GM23248 (cell line): ENCODE data around the gene TMEM95. TPM values are rescaled to one million over a fixed set of nuclear protein-coding genes. Genes with fewer than 3 reads are reported as not detected.
A peak's percentile ranks its signal among the peaks of the same experiment; 100 is the strongest.

Source experiments
- DNase-seq: peaks from one replicate; pipeline ENCODE4 v3.0.0-alpha.2; 2015
- H2AFZ ChIP-seq: fragments of 200-600 bp; sonication (generic); 2 replicates; pipeline ENCODE4 v1.6.1; 2016; ENCODE audit warnings: antibody characterized with exemption
- H3F3A ChIP-seq: fragments of 200-600 bp; sonication (generic); 2 replicates; pipeline ENCODE4 v1.6.1; 2016; ENCODE audit warnings: mild to moderate bottlenecking, antibody characterized with exemption, mixed run types; ENCODE audit not compliant: insufficient read depth
- H3K27ac ChIP-seq: fragments of 200-600 bp; sonication (generic); 2 replicates; pipeline ENCODE4 v1.5.1; 2016; ENCODE audit warnings: mild to moderate bottlenecking
- H3K27me3 ChIP-seq: fragments of 200-600 bp; sonication (generic); replicated peaks from 2 replicates; pipeline ENCODE4 v1.6.1; 2016; ENCODE audit warnings: mild to moderate bottlenecking; ENCODE audit not compliant: insufficient read depth
- H3K36me3 ChIP-seq: fragments of 200-600 bp; sonication (generic); 2 replicates; pipeline ENCODE4 v1.6.1; 2016; ENCODE audit warnings: low read depth, mild to moderate bottlenecking
- H3K4me1 ChIP-seq: fragments of 200-600 bp; sonication (generic); 2 replicates; pipeline ENCODE4 v1.6.1; 2016; ENCODE audit warnings: mild to moderate bottlenecking; ENCODE audit not compliant: insufficient read depth
- H3K4me2 ChIP-seq: fragments of 200-600 bp; sonication (generic); one replicate; pipeline ENCODE4 v1.6.1; 2016; ENCODE audit warnings: mild to moderate bottlenecking; ENCODE audit not compliant: unreplicated experiment
- H3K4me3 ChIP-seq: fragments of 200-600 bp; sonication (generic); 2 replicates; pipeline ENCODE4 v1.5.1; 2016; ENCODE audit warnings: mild to moderate bottlenecking
- H3K79me2 ChIP-seq: fragments of 200-600 bp; sonication (generic); 2 replicates; pipeline ENCODE4 v1.6.1; 2016; ENCODE audit warnings: mild to moderate bottlenecking; ENCODE audit not compliant: insufficient read depth
- H3K9ac ChIP-seq: fragments of 200-600 bp; sonication (generic); 2 replicates; pipeline ENCODE4 v1.6.1; 2016; ENCODE audit warnings: mild to moderate bottlenecking
- H3K9me2 ChIP-seq: fragments of 200-600 bp; sonication (generic); 2 replicates; pipeline ENCODE4 v1.6.1; 2016; ENCODE audit warnings: mixed run types, mild to moderate bottlenecking, moderate library complexity; ENCODE audit not compliant: insufficient read depth
- H3K9me3 ChIP-seq: fragments of 200-600 bp; sonication (generic); one replicate; pipeline ENCODE4 v1.6.1; 2017; ENCODE audit warnings: low read depth
- H4K20me1 ChIP-seq: fragments of 200-600 bp; sonication (generic); 2 replicates; pipeline ENCODE4 v1.6.0; 2016; ENCODE audit not compliant: insufficient read depth
- EZH2 ChIP-seq: fragments of 200-600 bp; sonication (generic); IDR thresholded peaks from 2 replicates; pipeline ENCODE4 v1.6.1; 2018; ENCODE audit warnings: antibody characterized with exemption, mild to moderate bottlenecking; ENCODE audit not compliant: insufficient read depth, poor library complexity, severe bottlenecking
- EZH2phosphoT487 ChIP-seq: fragments of 200-600 bp; sonication (generic); IDR thresholded peaks from 2 replicates; pipeline ENCODE4 v1.6.1; 2018; ENCODE audit warnings: antibody characterized with exemption, moderate library complexity, mild to moderate bottlenecking, low read depth; ENCODE audit not compliant: insufficient read depth
- WGBS, 2 experiments: methylation state at CpG; one replicate each; pipeline ENCODE4 v1.1.6; 2015 to 2017; ENCODE audit warnings: low lambda C conversion rate in 2 of 2, low coverage in 1 of 2; ENCODE audit errors: missing lambda C conversion rate in 2 of 2; 5-methylcytosine and 5-hydroxymethylcytosine counted together
- in situ Hi-C: fragments of 300-500 bp; cut with MboI; formaldehyde crosslinking; loops from 2 replicates; pipeline ENCODE4 v1.15.0; 2020
- polyA plus RNA-seq: library from polyadenylated mRNA; unstranded; fragments of >200 nt; fragmentation: Nextera tagmentation; extraction: Ambion mirVana; gene quantifications from 2 replicates; pipeline ENCODE4 v1.2.1, GENCODE V29; 2016
- total RNA-seq: library from RNA; depleted of rRNA; stranded (reverse); fragments of >200 nt; shearing (Covaris generic); gene quantifications from 2 replicates; pipeline ENCODE4 v1.2.3, GENCODE V29; 2014

Gene TMEM95
- total and polyA plus RNA-seq, 2 experiments from 2014 or later, result not detected

DNA sequence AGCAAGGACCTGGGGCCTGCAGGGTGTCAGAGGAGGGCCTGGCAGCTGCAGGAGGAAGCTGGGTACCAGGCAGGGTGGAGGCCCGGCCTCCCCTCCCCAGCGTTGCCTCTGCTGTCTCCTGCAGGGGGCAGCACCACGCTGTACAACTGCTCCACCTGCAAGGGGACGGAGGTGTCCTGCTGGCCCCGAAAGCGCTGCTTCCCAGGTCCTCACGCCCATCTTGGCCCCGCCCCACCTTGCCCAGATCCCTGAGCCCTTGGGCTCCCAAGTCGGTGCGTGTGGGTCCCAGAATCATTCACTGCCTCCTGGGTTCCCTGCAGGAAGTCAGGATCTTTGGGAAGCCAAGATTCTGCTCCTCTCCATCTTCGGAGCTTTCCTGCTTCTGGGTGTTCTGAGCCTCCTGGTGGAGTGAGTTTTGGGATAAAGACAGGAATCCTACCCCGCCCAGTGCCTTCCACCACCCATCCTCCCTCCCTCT lies 1.2 kb downstream of the TMEM95 start:
- no peak overlapping the region for H3K9ac ChIP-seq
- 8 to 10% methylated on average over 12 of the region's 12 CpGs for WGBS, 2 experiments

DNA sequence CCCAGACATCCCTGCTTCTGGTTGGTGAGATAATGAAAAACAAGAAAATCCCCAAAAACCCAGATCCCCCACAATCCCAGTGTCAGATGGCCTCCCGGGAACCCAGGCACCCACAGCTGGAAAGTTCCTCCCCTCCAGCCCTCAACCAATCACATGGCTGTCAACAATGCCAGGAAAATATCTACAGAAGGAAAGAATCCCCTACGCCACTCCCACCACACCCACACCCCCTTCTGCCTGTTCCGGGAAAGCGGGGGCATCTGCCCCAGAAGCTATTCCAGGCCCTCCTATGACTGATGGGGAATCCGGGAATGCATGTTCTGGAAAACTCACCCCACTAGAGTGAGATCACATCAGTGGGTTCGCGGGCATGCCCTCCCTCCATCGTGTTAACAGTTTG lies 1.8 kb downstream of the TMEM95 start:
- DNase-seq, result peak; percentile 18
- H3K27ac ChIP-seq, result no peak overlapping the region
- H3K36me3 ChIP-seq, result no peaks in the 10 kb centered on the region
- H2AFZ ChIP-seq, result peak overlapping the region; percentile 27; the same call in 1 of the 2 replicates
- H3K79me2 ChIP-seq, result peaks cover 30% of the 10 kb centered on the region
- H3K4me3 ChIP-seq, result no peak overlapping the region
- TF ChIP-seq EZH2phosphoT487 (no peak), EZH2 (no peak)
- no peak overlapping the region for H3K4me2 ChIP-seq
- H3F3A ChIP-seq, result peaks cover 17% of the 10 kb centered on the region
- no peaks in the 10 kb centered on the region for H3K9me2 ChIP-seq
- no peaks in the 10 kb centered on the region for H3K27me3 ChIP-seq
- 20 to 21% methylated on average over 8 of the region's 8 CpGs for WGBS, 2 experiments
- no peak overlapping the region for H3K9ac ChIP-seq
- in situ Hi-C loops, result no loop called here
- peaks cover 19% of the 10 kb centered on the region for H3K4me1 ChIP-seq
- no peaks in the 10 kb centered on the region for H4K20me1 ChIP-seq
- no peaks in the 10 kb centered on the region for H3K9me3 ChIP-seq

More for the DNA sequence above, 1.2 kb downstream of the TMEM95 start:
- no peak overlapping the region for H3K27ac ChIP-seq
- no peaks in the 10 kb centered on the region for H4K20me1 ChIP-seq
- no peaks in the 10 kb centered on the region for H3K9me2 ChIP-seq
- TF ChIP-seq EZH2 (no peak), EZH2phosphoT487 (no peak)
- no peaks in the 10 kb centered on the region for H3K36me3 ChIP-seq
- peaks cover 32% of the 10 kb centered on the region for H3K79me2 ChIP-seq
- peaks cover 19% of the 10 kb centered on the region for H3K4me1 ChIP-seq
- H3K4me2 ChIP-seq, result no peak overlapping the region
- no peak overlapping the region for H3K4me3 ChIP-seq
- peaks cover 17% of the 10 kb centered on the region for H3F3A ChIP-seq
- no peak overlapping the region for H2AFZ ChIP-seq
- DNase-seq, result peak; percentile 79
- H3K27me3 ChIP-seq, result no peaks in the 10 kb centered on the region
- no peaks in the 10 kb centered on the region for H3K9me3 ChIP-seq
- in situ Hi-C loops, result no loop called here

DNA sequence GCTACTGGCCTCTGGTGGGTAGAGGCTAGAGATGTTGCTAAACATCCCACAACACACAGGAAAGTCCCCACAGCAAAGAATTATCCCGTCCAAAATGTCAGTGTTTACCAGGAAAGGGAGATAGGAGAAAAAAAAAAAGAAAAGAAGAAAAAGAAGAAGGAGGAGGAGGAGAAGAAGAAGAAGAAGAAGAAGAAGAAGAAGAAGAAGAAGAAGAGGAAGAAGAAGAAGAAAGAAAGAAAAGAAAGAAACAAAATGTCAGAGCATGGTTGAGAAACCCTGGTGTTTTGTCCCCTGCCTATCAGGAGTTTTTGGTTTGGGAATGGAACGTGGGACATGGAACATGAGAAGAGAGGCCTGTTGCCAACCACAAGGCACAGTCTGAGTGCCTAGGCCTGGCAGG lies 2.4 kb downstream of the TMEM95 start:
- WGBS, 2 experiments, result 30 to 43% methylated on average over 2 of the region's 2 CpGs
- TF ChIP-seq EZH2phosphoT487 (no peak), EZH2 (no peak)
- H3K27ac ChIP-seq, result no peak overlapping the region

DNA sequence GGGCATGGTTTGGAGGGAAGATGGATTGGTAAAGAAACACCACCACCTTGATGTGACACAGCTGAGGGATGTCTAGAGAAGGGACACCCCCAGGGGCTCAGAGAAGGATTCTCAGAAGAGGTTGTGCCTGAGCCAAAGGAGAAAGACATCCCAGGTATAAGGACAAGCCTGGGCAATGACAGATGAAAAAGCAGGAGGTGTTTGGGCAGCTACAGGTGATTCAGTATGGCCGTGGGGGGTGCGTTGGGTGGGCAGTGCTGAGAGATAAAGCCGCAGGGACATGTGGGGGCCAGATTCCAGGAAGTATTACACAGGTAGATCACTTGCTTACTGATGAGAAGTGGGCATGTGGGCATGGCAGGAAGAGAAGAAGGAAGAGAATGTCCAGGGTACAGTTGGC lies 7.0 kb downstream of the TMEM95 start:
- Histone ChIP-seq H3K36me3 (no peaks in the 10 kb centered on the region), H3K79me2 (no peaks in the 10 kb centered on the region), H3K9me3 (no peaks in the 10 kb centered on the region), H4K20me1 (no peaks in the 10 kb centered on the region), H3K27ac (no peak overlapping the region), H3K4me1 (0 out of 2 replicates have a peak, but pooled peaks cover 5% of the 10 kb centered on the region), H3K4me3 (no peak overlapping the region), H3K9me2 (no peaks in the 10 kb centered on the region), H3K9ac (no peak overlapping the region), H3K27me3 (no peaks in the 10 kb centered on the region), H3F3A (peaks cover 5% of the 10 kb centered on the region; the same call in 1 of the 2 replicates), H2AFZ (no peak overlapping the region), H3K4me2 (no peak overlapping the region)
- TF ChIP-seq EZH2phosphoT487 (no peak), EZH2 (no peak)
- DNase-seq, result no peak
- 2 to 6% methylated on average over 3 of the region's 3 CpGs for WGBS, 2 experiments
- in situ Hi-C loops, result no loop called here

More for the DNA sequence above, 2.4 kb downstream of the TMEM95 start:
- Histone ChIP-seq H3K36me3 (no peaks in the 10 kb centered on the region), H3K9ac (no peak overlapping the region), H3K79me2 (peaks cover 27% of the 10 kb centered on the region), H3F3A (peaks cover 17% of the 10 kb centered on the region), H4K20me1 (no peaks in the 10 kb centered on the region), H3K9me3 (no peaks in the 10 kb centered on the region), H3K4me1 (peaks cover 19% of the 10 kb centered on the region), H3K27me3 (no peaks in the 10 kb centered on the region), H3K4me3 (no peak overlapping the region), H3K4me2 (no peak overlapping the region), H3K9me2 (no peaks in the 10 kb centered on the region), H2AFZ (peak overlapping the region; percentile 27; the same call in 1 of the 2 replicates)
- in situ Hi-C loops, result no loop called here
- no peak for DNase-seq
